ENCODE data around the gene NTF4.
"Not testable (repeated sequence)": the region's sequence is repeated elsewhere in the genome, so short reads cannot be mapped to it uniquely, and the experiment has no call there.

Gene NTF4

DNA sequence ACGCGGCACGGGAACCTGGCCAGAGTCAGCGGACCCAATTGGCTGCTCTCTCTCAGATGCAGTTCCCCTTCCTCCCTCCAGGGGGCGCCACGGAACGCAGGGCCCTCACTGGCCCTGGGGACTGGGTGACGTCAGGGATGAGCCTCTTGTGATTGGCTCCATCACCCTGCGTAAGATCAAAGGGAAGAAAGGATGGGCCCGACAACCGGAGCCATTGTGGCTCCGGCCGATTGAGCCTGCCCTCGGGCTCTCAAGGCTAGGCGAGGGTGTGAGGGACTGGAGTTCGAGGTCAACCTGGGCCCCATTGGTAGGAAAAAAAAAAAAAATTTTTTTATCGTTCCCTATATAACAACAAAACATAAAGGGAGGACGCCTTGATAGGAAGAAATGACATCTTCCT lies 27.8 kb downstream of the NTF4 start, which contains the start of gene CGB1:
Gene CGB1, minus strand, starts transcription at position 81 of the 400 bp plus-strand sequence. CDS start 184 bp downstream, outside the sequence.
- not testable (repeated sequence) for DNase-seq (ENCODE audit: low read depth, low spot score); H3K4me3 ChIP-seq (ENCODE audit: insufficient read length, low read depth)

DNA sequence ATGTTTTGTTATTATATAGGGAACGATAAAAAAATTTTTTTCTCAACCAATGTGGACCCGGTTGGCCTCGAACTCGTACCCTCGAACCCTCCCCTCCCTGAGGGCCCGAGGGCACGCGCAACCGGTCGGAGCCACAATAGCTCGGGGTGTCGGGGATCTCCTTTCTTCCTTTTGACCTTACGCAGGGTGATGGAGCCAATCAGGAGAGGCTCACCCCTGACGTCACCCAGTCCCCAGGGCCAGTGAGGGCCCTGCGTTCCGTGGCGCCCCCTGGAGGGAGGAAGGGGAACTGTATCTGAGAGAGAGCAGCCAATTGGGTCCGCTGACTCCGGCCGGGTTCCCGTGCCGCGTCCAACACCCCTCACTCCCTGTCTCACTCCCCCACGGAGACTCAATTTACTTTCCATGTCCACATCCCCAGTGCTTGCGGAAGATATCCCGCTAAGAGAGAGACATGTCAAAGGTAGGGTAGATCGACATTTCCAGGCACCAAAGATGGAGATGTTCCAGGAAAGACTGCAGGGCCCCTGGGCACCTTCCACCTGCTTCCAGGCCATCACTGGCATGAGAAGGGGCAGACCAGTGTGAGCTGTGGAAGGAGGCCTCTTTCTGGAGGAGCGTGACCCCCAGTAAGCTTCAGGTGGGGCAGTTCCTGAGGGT lies 32.8 kb downstream of the NTF4 start, which contains the start of gene CGB2:
Gene CGB2, plus strand, starts transcription at position 249 of the 660 bp plus-strand sequence. Its CDS starts 206 bp downstream, at position 455.
- DNase-seq (ENCODE audit: low read depth, low spot score) = not testable (repeated sequence)

More for the DNA sequence above, 27.8 kb downstream of the NTF4 start, which contains the start of gene CGB1:
- H3K36me3 ChIP-seq (ENCODE audit: insufficient read depth, insufficient read length, low read length); H3K27me3 ChIP-seq (ENCODE audit: insufficient read depth, insufficient read length); H3K4me1 ChIP-seq (ENCODE audit: insufficient read depth, insufficient read length); H3K9ac ChIP-seq (ENCODE audit: insufficient read length, low read depth); H3K9me3 ChIP-seq (ENCODE audit: insufficient read depth, low read length): not testable (repeated sequence)

DNA sequence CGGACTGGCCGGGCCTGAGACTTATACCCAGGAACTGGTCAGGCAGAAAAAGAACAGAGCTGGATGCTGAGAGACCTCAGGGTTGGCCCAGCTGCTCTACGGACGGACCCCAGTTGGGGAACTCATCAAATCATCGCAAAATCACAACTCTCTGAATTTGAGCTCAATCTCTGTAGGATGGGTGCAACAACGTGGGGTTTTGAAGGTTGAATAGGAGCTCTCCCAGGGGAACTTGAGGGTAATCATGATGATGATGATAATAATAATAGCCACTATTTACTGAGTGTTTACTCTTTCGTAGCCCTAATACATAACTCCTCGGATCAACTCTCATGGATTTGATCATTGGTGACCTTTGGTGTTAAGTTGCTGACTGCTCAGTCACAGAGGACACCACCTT lies 34.3 kb downstream of the NTF4 start:
- H3K27me3 ChIP-seq (ENCODE audit: insufficient read depth, insufficient read length); DNase-seq (ENCODE audit: low read depth, low spot score); H3K9me3 ChIP-seq (ENCODE audit: insufficient read depth, low read length): not testable (repeated sequence)

More for the DNA sequence above, 32.8 kb downstream of the NTF4 start, which contains the start of gene CGB2:
- H3K36me3 ChIP-seq (ENCODE audit: insufficient read depth, insufficient read length, low read length); H3K4me1 ChIP-seq (ENCODE audit: insufficient read depth, insufficient read length); H3K4me3 ChIP-seq (ENCODE audit: insufficient read length, low read depth); H3K27me3 ChIP-seq (ENCODE audit: insufficient read depth, insufficient read length); H3K9me3 ChIP-seq (ENCODE audit: insufficient read depth, low read length); H3K9ac ChIP-seq (ENCODE audit: insufficient read length, low read depth): not testable (repeated sequence)

DNA sequence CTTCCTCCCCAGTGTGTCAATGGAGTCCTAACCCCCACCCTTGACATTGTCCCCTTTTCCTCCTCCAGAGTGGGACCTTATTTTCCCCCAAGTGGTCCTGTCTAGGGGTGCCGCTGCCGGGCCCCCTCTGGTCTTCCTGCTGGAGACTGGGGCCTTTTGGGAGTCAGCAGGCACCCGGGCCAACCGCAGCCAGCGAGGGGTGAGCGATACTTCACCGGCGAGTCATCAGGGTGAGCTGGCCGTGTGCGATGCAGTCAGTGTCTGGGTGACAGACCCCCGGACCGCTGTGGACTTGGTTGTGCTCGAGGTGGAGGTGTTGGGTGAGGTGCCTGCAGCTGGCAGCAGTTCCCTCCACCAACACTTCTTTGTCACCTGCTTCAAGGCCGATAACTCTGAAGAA lies 34.9 kb downstream of the NTF4 start:
- H3K27me3 ChIP-seq (ENCODE audit: insufficient read depth, insufficient read length); DNase-seq (ENCODE audit: low read depth, low spot score); H3K36me3 ChIP-seq (ENCODE audit: insufficient read depth, insufficient read length, low read length); H3K4me3 ChIP-seq (ENCODE audit: insufficient read length, low read depth); H3K9ac ChIP-seq (ENCODE audit: insufficient read length, low read depth); H3K9me3 ChIP-seq (ENCODE audit: insufficient read depth, low read length); H3K4me1 ChIP-seq (ENCODE audit: insufficient read depth, insufficient read length): not testable (repeated sequence)

More for the DNA sequence above, 34.3 kb downstream of the NTF4 start:
- H3K4me3 ChIP-seq (ENCODE audit: insufficient read length, low read depth); H3K36me3 ChIP-seq (ENCODE audit: insufficient read depth, insufficient read length, low read length); H3K4me1 ChIP-seq (ENCODE audit: insufficient read depth, insufficient read length); H3K9ac ChIP-seq (ENCODE audit: insufficient read length, low read depth): not testable (repeated sequence)

DNA sequence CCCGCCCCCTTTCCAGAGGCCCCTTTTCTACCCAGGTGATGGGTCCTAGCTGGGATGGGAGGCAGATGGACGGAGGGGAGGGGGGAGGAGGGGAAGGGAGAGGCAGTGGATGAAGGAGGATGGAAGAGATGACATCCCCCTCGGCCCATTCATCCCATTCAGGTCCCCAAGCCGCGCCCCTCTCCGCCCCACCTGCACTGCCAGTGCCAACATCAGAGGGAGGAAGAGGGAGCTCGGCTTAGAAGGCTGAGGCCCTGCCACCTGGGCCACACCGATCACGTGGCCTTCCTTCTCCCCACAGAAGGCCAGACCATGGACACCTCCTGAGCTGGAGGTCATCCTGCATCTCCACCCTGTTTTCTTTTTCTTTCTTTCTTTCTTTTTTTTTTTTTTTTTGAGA lies 35.9 kb downstream of the NTF4 start:
- not testable (repeated sequence) for DNase-seq (ENCODE audit: low read depth, low spot score); H3K4me1 ChIP-seq (ENCODE audit: insufficient read depth, insufficient read length); H3K4me3 ChIP-seq (ENCODE audit: insufficient read length, low read depth); H3K9ac ChIP-seq (ENCODE audit: insufficient read length, low read depth); H3K27me3 ChIP-seq (ENCODE audit: insufficient read depth, insufficient read length); H3K36me3 ChIP-seq (ENCODE audit: insufficient read depth, insufficient read length, low read length); H3K9me3 ChIP-seq (ENCODE audit: insufficient read depth, low read length)

DNA sequence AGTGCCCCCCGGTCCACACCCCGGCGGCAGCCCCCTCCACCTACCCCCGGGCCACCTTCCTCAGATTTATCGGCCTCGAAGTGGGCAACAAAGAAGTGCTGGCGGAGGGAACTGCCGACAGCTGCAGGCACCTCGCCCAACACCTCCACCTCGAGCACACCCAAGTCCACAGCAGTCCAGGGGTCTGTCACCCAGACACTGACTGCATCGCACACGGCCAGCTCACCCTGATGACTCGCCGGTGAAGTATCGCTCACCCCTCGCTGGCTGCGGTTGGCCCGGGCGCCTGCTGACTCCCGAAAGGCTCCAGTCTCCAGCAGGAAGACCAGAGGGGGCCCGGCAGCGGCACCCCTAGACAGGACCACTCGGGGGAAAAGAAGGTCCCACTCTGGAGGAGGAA lies 39.0 kb downstream of the NTF4 start:
- not testable (repeated sequence) for H3K4me3 ChIP-seq (ENCODE audit: insufficient read length, low read depth); H3K4me1 ChIP-seq (ENCODE audit: insufficient read depth, insufficient read length); H3K9ac ChIP-seq (ENCODE audit: insufficient read length, low read depth); H3K9me3 ChIP-seq (ENCODE audit: insufficient read depth, low read length); H3K27me3 ChIP-seq (ENCODE audit: insufficient read depth, insufficient read length); H3K36me3 ChIP-seq (ENCODE audit: insufficient read depth, insufficient read length, low read length); DNase-seq (ENCODE audit: low read depth, low spot score)

DNA sequence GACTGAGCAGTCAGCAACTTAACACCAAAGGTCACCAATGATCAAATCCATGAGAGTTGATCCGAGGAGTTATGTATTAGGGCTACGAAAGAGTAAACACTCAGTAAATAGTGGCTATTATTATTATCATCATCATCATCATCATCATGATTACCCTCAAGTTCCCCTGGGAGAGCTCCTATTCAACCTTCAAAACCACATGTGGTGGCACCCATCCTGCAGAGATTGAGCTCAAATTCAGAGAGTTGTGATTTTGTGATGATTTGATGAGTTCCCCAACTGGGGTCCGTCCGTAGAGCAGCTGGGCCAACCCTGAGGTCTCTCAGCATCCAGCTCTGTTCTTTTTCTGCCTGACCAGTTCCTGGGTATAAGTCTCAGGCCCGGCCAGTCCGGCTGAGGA lies 39.5 kb downstream of the NTF4 start:
- not testable (repeated sequence) for H3K4me1 ChIP-seq (ENCODE audit: insufficient read depth, insufficient read length); H3K9me3 ChIP-seq (ENCODE audit: insufficient read depth, low read length); H3K4me3 ChIP-seq (ENCODE audit: insufficient read length, low read depth); H3K27me3 ChIP-seq (ENCODE audit: insufficient read depth, insufficient read length); H3K36me3 ChIP-seq (ENCODE audit: insufficient read depth, insufficient read length, low read length); H3K9ac ChIP-seq (ENCODE audit: insufficient read length, low read depth); DNase-seq (ENCODE audit: low read depth, low spot score)

DNA sequence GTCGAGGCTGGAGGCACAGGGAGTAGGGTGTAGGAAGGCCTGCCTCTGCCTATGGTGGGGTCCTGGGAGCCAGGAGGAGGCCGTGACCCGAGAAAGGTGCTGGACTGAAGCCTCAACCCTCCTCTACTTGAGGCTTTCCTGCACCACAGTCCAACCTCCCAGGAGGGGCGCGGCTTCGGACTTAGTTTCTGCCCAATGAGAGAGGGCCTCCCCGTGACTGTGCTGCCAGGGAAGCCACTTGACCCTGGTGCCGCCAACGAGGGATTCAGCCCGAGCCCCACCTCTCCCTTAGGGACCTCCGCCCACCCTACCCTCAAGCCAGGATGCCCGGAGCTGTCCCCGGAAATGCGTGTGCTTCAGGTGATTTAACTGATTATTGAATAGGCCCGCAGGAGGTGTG lies 40.4 kb downstream of the NTF4 start, which contains the start of gene CGB3:
Gene CGB3, minus strand, starts transcription at position 101 of the 400 bp plus-strand sequence. CDS start 362 bp downstream, outside the sequence.
- not testable (repeated sequence) for H3K4me1 ChIP-seq (ENCODE audit: insufficient read depth, insufficient read length); H3K4me3 ChIP-seq (ENCODE audit: insufficient read length, low read depth); H3K36me3 ChIP-seq (ENCODE audit: insufficient read depth, insufficient read length, low read length); H3K9ac ChIP-seq (ENCODE audit: insufficient read length, low read depth); H3K27me3 ChIP-seq (ENCODE audit: insufficient read depth, insufficient read length); H3K9me3 ChIP-seq (ENCODE audit: insufficient read depth, low read length); DNase-seq (ENCODE audit: low read depth, low spot score)

DNA sequence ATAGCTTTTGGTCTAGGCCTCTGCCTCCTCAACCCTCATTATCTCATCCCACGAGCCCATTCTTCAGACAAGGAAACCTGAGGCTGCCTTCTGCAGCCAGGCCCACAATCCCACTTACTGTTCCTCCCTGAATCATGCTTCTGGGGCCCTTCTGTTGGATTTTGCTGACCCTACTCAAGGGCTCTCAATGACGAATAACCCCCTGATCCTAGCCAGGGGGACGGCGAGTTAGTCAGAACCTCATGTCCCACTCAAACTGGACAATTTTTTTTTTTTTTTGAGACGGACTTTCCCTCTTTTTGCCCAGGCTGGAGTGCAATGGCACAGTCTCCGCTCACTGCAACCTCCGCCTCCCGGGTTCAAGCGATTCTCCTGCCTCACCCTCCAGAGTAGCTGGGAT lies 42.5 kb downstream of the NTF4 start:
- Histone ChIP-seq H3K9ac (ENCODE audit: insufficient read length, low read depth) (no peak overlapping the region), H3K4me1 (ENCODE audit: insufficient read depth, insufficient read length) (peaks cover 6% of the 10 kb centered on the region), H3K9me3 (ENCODE audit: insufficient read depth, low read length) (no peaks in the 10 kb centered on the region), H3K27me3 (ENCODE audit: insufficient read depth, insufficient read length) (no peaks in the 10 kb centered on the region), H3K4me3 (ENCODE audit: insufficient read length, low read depth) (no peak overlapping the region), H3K36me3 (ENCODE audit: insufficient read depth, insufficient read length, low read length) (no peaks in the 10 kb centered on the region)
- no peak for DNase-seq (ENCODE audit: low read depth, low spot score)
- TF ChIP-seq SUZ12 (IDR thresholded peaks at IDR 0.05; ENCODE audit: extremely low read depth, insufficient read depth, insufficient read length) = no peak
- no peak for TF ChIP-seq ZNF274 (IDR thresholded peaks at IDR 0.05; ENCODE audit: low read depth, low read length)
- TF ChIP-seq YY1 (IDR thresholded peaks at IDR 0.05; ENCODE audit: insufficient read depth, insufficient read length) = no peak
